GM12801 (cell line): ENCODE measurements around the gene CD82.

Experiments
- TF ChIP-seq, protein P1 (sequence below): IDR thresholded peaks from one replicate; pipeline ENCODE4 v1.5.1; 2011; ENCODE audit warnings: control low read depth; ENCODE audit not compliant: insufficient read length; ENCODE audit errors: extremely low read depth

The CD82 gene

DNA sequence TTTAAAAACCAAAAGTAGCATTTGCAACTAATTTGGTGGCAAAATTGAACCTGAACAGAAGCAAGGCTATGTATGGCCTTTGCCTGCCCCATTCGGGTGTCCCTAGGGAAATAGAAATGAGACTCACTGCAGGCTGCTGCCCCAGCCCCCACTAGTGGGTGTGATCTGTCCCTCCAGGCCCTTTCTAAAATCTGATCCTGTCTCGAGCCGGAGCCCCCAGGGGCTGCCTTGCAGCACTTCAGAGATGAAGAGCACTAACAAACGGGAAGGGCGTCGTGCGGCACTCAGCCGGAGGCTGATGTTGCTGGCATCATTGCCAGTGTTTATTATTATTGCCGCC is 43.2 kb downstream of the CD82 start:
- TF ChIP-seq, protein P1, sequence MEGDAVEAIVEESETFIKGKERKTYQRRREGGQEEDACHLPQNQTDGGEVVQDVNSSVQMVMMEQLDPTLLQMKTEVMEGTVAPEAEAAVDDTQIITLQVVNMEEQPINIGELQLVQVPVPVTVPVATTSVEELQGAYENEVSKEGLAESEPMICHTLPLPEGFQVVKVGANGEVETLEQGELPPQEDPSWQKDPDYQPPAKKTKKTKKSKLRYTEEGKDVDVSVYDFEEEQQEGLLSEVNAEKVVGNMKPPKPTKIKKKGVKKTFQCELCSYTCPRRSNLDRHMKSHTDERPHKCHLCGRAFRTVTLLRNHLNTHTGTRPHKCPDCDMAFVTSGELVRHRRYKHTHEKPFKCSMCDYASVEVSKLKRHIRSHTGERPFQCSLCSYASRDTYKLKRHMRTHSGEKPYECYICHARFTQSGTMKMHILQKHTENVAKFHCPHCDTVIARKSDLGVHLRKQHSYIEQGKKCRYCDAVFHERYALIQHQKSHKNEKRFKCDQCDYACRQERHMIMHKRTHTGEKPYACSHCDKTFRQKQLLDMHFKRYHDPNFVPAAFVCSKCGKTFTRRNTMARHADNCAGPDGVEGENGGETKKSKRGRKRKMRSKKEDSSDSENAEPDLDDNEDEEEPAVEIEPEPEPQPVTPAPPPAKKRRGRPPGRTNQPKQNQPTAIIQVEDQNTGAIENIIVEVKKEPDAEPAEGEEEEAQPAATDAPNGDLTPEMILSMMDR = no peak

DNA sequence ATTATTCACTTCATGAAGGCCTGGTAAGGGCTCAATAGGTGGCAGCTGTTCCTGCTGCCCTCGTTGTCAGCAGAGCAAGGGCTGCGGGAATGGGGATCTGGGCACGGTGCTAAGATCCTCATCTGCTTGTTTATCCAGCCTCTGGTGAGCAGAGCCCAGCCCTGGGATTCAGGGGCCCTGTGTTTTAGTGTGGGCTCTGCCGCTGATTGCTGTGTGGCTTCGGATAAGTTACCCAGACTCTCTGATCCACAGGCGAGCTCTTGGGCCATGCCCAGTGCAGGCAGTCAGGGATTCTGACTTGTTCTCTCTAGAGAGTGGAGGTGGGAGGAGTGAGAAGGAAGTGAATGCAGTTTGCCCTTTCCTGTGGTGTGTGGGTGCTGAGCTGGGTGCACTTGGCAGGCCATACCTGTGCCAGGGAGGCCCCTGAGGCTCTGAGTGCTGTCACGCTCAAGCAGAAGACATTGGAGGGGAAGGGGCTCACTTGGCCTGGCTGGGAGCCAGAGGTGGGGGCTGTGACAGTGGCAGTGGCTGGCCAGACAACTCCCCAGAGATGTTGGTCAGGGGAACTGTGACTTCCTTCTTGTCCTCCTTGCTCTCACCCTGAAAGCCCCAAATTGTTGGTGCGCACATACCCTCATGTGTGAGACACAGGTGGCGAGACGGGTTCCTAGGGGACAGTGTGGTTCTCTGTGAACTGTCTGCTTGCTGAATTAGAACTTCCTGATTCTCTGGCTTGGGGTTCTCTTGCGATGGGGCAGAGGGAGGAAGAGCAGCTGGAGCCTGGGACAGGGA is 43.7 kb downstream of the CD82 start:
- TF ChIP-seq, protein P1 = no peak

DNA sequence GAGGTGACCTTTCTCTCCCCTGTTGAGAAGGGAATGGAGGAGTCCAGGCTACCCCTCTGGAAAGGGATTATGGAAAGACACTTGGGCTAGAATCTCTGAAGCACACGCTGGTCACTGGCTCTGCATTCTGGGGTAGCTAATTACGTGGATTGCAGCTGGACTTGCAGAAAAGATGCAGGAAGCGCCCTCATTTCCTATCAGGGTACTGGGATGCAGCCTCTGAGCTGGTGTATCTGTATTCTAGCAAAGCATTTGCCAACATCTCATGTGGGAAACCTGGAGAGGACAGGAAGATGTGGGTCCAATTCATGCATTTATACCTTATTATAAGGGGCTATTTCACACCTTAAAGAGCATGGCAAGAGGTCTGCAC is 44.3 kb downstream of the CD82 start:
- TF ChIP-seq, protein P1 = no peak

DNA sequence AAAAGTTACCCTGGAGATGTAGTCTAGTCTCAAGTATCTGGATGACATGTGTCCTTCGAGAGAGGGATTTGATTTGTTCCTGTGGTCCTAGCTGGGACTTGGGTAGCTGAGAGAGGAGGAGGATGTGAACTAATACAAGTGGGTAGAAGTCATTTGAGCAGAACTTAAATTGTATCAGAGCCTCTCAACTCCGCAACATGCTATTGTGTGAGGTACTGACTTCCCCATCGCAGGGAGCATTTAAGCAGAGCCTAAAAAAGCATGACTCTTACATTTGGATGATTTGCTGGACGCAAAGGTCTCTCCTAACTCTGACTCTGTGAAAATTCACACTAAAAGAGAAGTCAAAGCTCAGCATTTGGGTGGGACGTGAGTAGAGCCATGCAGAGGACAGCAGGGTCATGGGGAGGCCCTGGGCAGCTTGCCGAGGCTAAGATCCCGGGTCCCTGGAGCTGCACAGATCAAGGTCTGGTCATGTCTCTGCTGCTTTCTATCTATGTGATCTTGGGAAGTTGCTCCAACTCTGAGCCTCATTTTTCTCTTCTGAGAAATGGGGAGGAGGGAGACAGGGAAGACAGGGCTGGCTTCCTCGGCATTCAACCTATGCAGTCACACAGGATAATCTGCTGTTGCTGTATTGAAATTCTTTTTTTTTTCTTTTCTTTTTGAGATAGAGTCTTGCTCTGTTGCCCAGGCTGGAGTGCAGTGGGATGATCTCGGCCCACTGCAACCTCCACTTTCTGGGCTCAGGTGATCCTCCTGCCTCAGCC is 44.9 kb downstream of the CD82 start:
- TF ChIP-seq, protein P1 = no peak

DNA sequence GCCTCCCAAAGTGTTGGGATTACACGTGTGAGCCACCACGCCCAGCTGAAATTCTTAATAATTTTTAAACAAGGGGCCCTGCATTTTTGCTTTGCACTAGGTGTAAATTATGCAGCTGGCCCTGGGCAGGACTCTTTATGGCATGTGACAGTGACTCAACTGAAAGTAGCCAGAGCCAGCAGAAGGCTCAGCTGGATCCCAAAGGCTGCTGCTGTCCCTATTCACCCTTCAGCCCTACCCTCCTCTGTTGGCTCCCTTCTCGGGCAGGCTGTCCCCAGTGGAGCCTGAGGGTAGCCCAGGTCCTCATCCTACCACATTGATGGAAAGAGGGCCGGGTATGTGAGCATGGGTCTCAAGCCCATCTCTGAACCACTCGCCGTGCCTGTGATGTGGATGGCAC is 45.6 kb downstream of the CD82 start:
- TF ChIP-seq, protein P1 = no peak

DNA sequence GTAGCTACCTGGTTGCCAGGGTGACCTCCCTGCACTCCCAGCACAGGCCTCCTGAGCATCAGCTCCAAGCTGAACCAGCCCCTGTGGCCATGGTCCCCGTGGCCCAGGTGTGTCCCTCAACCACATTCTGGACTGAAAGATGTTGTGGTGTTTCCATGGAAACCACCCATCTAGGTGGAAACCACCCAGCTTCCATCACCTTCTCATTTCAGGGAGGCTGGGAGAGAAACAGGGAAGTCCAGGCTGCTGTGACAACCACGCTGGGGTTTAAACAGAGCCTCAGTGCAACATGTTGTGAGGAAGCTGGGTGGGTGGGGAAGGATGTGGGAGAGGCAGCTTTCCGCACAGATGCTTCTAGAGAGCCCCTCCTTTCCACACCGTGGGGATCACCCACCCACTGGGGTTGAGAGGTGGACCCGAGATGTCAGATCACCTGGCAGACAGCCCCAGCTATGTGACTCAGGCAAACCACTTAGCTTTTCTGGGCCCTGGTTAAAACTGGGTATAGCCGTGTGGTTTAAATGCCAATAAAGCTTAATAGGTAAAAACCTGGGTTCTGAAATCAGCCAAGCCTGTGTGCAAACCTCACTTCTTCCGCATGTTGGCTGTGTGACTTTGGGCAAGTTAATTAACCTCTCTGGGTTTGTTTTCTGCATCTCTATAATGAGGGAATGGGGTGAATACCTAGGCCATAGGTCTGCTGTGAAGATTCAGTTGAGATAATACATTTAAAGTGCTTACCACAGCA is 46.4 kb downstream of the CD82 start:
- TF ChIP-seq, protein P1 = no peak

DNA sequence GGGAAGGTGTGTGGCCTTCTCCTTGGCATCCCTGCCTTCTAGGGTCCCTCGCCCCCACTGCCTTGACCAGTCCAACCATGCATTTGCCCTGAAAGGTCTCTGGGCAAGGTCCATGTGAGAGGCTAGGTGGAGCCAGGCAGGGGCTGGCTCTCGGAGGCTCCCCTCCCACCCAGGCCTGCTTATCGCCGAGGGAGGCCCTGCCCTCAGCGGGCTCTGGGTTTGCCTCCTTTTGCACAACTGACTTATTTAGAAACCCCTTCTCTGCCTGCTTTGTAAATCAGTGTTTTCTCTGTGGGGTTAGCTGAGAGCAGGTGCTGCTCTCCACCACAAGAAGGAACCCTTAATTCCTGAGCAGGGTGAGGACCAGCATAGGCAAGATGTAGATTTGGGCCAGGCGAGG is 47.7 kb downstream of the CD82 start:
- TF ChIP-seq, protein P1 = no peak
